SK-N-SH (cell line): ENCODE results near the gene NSF. TPM values are rescaled to one million over a fixed set of nuclear protein-coding genes. Genes with fewer than 3 reads are reported as not detected.
"Not testable (repeated sequence)": the region's sequence is repeated elsewhere in the genome, so short reads cannot be mapped to it uniquely, and the experiment has no call there.

Experiments
- CTCF ChIA-PET: fragments of 300-600, 350-600 bp; formaldehyde crosslinking; extraction: SDS; loops from one replicate; lab custom pipeline; 2021; lab: Yijun Ruan, JAX
- POLR2A ChIA-PET: fragments of 350-600 bp; sonication (Branson Sonifier 250); formaldehyde crosslinking; extraction: SDS; loops from one replicate; lab custom pipeline; 2020; ENCODE audit warnings: antibody characterized with exemption, inconsistent platforms; lab: Yijun Ruan, JAX
- DNase-seq: peaks from one replicate; pipeline ENCODE4 v3.0.0; 2012
- H2AFZ ChIP-seq: fragments of 200-600 bp; sonication (generic); 2 replicates; pipeline ENCODE4 v1.8.1; 2016; ENCODE audit warnings: antibody characterized with exemption, mild to moderate bottlenecking, low read depth
- H3F3A ChIP-seq: fragments of 200-600 bp; sonication (generic); replicated peaks from 2 replicates; pipeline ENCODE3; 2016; ENCODE audit warnings: antibody characterized with exemption, mild to moderate bottlenecking; ENCODE audit not compliant: insufficient read depth
- H3K27ac ChIP-seq, 2 experiments: fragments of 200-500 bp in 1 of 2; fragments of 200-600 bp in 1 of 2; sonication (Bioruptor generic) in 1 of 2; sonication (generic), shearing (Covaris generic) in 1 of 2; 2 replicates each; pipeline versions ENCODE4 v1.5.1 to v1.6.1; 2014 to 2016; ENCODE audit warnings: low read depth in 2 of 2, inconsistent platforms in 1 of 2, low read length in 1 of 2, mild to moderate bottlenecking in 1 of 2, mixed read lengths in 1 of 2
- H3K27me3 ChIP-seq: fragments of 200-600 bp; sonication (generic), shearing (Covaris generic); 2 replicates; pipeline ENCODE4 v1.6.1; 2016; ENCODE audit warnings: mixed run types; ENCODE audit not compliant: insufficient read depth
- H3K36me3 ChIP-seq, 2 experiments: fragments of 200-500 bp in 1 of 2; fragments of 200-600 bp in 1 of 2; sonication (Bioruptor generic) in 1 of 2; sonication (generic) in 1 of 2; replicated peaks in 1 of 2; 2 replicates each; pipeline versions ENCODE3 to v1.5.1; 2014 to 2016; ENCODE audit warnings: low read length in 1 of 2, mild to moderate bottlenecking in 1 of 2; ENCODE audit not compliant: insufficient read depth in 2 of 2, control insufficient read depth in 1 of 2
- H3K4me1 ChIP-seq, 2 experiments: fragments of 200-500 bp in 1 of 2; fragments of 200-600 bp in 1 of 2; sonication (Bioruptor generic) in 1 of 2; sonication (generic), shearing (Covaris generic) in 1 of 2; 2 replicates each; pipeline versions ENCODE4 v1.5.1 to v1.6.1; 2014 to 2016; ENCODE audit warnings: low read depth in 1 of 2, low read length in 1 of 2, mixed run types in 1 of 2; ENCODE audit not compliant: insufficient read depth in 2 of 2, control insufficient read depth in 1 of 2
- H3K4me2 ChIP-seq: fragments of 200-600 bp; sonication (generic), shearing (Covaris generic); 2 replicates; pipeline ENCODE4 v1.6.1; 2017; ENCODE audit warnings: mixed run types
- H3K4me3 ChIP-seq, 2 experiments: fragments of 200-500 bp in 1 of 2; fragments of 200-600 bp in 1 of 2; sonication (Bioruptor generic) in 1 of 2; sonication (generic), shearing (Covaris generic) in 1 of 2; 2 replicates each; pipeline versions ENCODE4 v1.5.1 to v1.8.1; 2014 to 2016; ENCODE audit warnings: low read depth in 2 of 2, inconsistent platforms in 1 of 2, low read length in 1 of 2, mild to moderate bottlenecking in 1 of 2, mixed read lengths in 1 of 2, moderate library complexity in 1 of 2
- H3K79me2 ChIP-seq: fragments of 200-600 bp; sonication (generic); 2 replicates; pipeline ENCODE4 v1.8.1; 2017; ENCODE audit warnings: mild to moderate bottlenecking; ENCODE audit not compliant: insufficient read depth
- H3K9ac ChIP-seq: fragments of 200-600 bp; sonication (generic); 2 replicates; pipeline ENCODE4 v1.6.1; 2017; ENCODE audit warnings: mixed run types
- H3K9me2 ChIP-seq: fragments of 200-600 bp; sonication (generic); 2 replicates; pipeline ENCODE4 v1.6.1; 2017; ENCODE audit warnings: mixed run types
- H3K9me3 ChIP-seq: fragments of 200-600 bp; sonication (generic); 2 replicates; pipeline ENCODE4 v1.6.1; 2017; ENCODE audit warnings: mixed run types, mild to moderate bottlenecking, moderate library complexity
- H4K20me1 ChIP-seq: fragments of 200-600 bp; sonication (generic); 2 replicates; pipeline ENCODE4 v1.6.1; 2017; ENCODE audit warnings: mild to moderate bottlenecking, mixed run types; ENCODE audit not compliant: insufficient read depth
- WGBS: methylation state at CpG from one replicate; pipeline ENCODE4 v1.1.6; 2017; ENCODE audit warnings: low lambda C conversion rate; 5-methylcytosine and 5-hydroxymethylcytosine counted together
- polyA plus RNA-seq, 3 experiments: library from polyadenylated mRNA; depleted of rRNA; stranded (reverse); fragments of >200 nt; gene quantifications; 2 replicates each; pipeline ENCODE4 v1.2.3, GENCODE V29; 2012

Gene NSF
- polyA plus RNA-seq, 1 of the 3 experiments (the other 2 are of a cell fraction), result 31.4 TPM

- H3K36me3 ChIP-seq, H4K20me1 ChIP-seq, H3F3A ChIP-seq, H3K9me2 ChIP-seq, H3K4me3 ChIP-seq, H3K9me3 ChIP-seq, H3K79me2 ChIP-seq, H3K27ac ChIP-seq, H3K9ac ChIP-seq, H3K4me1 ChIP-seq, H2AFZ ChIP-seq, DNase-seq, POLR2A ChIA-PET, CTCF ChIA-PET, H3K4me2 ChIP-seq, H3K27me3 ChIP-seq: not testable (repeated sequence)
- WGBS, result no CpG with 5 or more reads among the region's 3 CpGs
These were observed 10.3 kb downstream of the NSF start for GRCh38 chr17:46600767-46601166.

DNA sequence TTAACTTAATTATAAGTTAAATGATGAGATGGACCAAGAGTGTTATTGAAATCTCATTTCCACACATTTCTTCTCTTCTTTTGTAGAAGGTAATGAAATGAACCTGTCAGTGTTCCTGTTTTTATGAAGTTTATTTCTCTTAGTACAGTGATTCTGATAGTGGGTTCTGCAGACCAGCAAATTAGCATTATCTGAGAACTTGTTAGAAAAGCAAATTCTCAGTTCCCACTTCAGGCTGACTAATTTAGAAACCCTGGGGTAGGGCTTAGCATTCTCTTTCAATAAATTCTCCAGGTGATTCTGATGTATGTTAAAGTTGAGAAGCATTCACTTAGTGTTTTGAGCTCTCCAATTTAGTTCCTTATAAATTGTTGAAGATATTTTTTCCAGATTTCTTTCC is 12.7 kb downstream of the NSF start:
- H3K27ac ChIP-seq, H2AFZ ChIP-seq, H3K9me3 ChIP-seq, H3K36me3 ChIP-seq, H4K20me1 ChIP-seq, H3K79me2 ChIP-seq, DNase-seq, POLR2A ChIA-PET, H3K4me1 ChIP-seq, H3F3A ChIP-seq, H3K4me2 ChIP-seq, H3K9me2 ChIP-seq, CTCF ChIA-PET, H3K27me3 ChIP-seq, H3K9ac ChIP-seq, H3K4me3 ChIP-seq: not testable (repeated sequence)

DNA sequence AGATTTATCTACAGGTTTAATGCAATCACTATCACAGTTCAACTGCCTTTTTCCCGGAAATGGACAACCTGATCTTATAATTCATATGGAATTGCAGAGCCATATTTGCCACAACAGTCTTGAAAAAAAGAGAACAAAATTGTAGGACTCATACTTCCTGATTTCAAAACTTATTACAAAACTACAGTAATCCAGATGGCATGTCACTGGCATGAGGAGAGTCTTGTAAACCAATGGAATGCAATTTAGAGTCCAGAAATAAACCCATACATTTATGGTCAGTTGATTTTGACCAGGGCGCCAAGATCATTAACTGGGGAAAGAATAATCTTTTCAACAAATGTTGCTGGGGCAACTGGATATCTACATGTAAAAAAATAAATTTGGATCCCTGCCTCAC is 20.8 kb downstream of the NSF start:
- H3K4me2 ChIP-seq, CTCF ChIA-PET, H3K9ac ChIP-seq, H3K79me2 ChIP-seq, H3K9me2 ChIP-seq, H3K9me3 ChIP-seq, H3K27me3 ChIP-seq, H3F3A ChIP-seq, H3K4me1 ChIP-seq, POLR2A ChIA-PET, H3K27ac ChIP-seq, H2AFZ ChIP-seq, DNase-seq, H4K20me1 ChIP-seq, H3K36me3 ChIP-seq, H3K4me3 ChIP-seq: not testable (repeated sequence)
- 86% methylated on average over 1 of the region's 2 CpGs for WGBS

DNA sequence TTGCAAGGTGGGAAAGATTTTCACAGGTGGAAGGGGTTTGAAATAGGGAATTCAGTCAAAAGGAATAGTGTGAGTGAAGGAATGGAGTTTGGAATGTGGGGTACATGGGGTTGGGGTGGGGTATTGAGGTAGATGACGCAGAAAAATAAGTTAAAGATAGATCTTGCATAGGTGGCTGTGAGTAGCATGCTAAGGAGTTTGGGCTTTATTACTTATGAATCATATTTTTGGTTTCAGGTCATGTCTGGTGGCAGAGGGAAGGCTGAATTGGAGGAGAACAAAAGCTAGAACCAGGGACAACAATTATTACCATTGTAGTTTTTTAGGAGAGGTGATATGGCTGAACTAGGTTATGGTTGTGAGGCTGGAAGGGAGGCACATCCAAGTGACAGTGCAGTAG is 23.4 kb downstream of the NSF start:
- WGBS, result no CpG with 5 or more reads among the region's 1 CpG

GRCh38 chr17:46617121-46617520 is 26.7 kb downstream of the NSF start:
- H3K9me2 ChIP-seq, H3K27ac ChIP-seq, H3K9ac ChIP-seq, H3K27me3 ChIP-seq, H3F3A ChIP-seq, H3K79me2 ChIP-seq, H3K4me1 ChIP-seq, H3K36me3 ChIP-seq, H3K4me3 ChIP-seq, H2AFZ ChIP-seq, DNase-seq, H4K20me1 ChIP-seq, H3K9me3 ChIP-seq, POLR2A ChIA-PET, CTCF ChIA-PET, H3K4me2 ChIP-seq: not testable (repeated sequence)
- WGBS, result no CpG with 5 or more reads among the region's 3 CpGs

More for the DNA sequence above, 23.4 kb downstream of the NSF start:
- CTCF ChIA-PET, DNase-seq, H3K4me3 ChIP-seq, POLR2A ChIA-PET, H3K79me2 ChIP-seq, H3K9me3 ChIP-seq, H3K36me3 ChIP-seq, H3K9ac ChIP-seq, H3K27ac ChIP-seq, H3K4me2 ChIP-seq, H3F3A ChIP-seq, H3K27me3 ChIP-seq, H3K4me1 ChIP-seq, H3K9me2 ChIP-seq, H4K20me1 ChIP-seq, H2AFZ ChIP-seq: not testable (repeated sequence)

DNA sequence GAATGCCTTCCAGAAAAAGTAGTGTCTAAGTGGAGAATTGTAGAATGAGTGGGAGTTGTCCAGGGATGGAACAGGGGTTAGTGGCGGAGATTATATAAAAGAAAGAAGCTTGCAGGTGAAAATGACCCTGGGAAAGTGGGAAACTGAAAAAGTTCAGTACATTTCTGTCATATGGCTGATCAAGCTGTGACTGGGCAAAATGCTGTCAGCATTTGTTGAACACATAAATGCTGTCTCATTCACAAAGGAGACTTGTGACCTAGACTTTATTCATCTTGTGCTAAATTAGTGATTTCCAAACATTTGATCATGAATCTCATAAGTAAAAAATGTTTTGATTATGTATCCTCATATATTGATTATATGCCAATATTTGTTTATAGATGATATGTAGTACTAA is 28.5 kb downstream of the NSF start:
- CTCF ChIA-PET, result not testable (repeated sequence)

GRCh38 chr17:46623790-46624189 is 33.3 kb downstream of the NSF start:
- H3K79me2 ChIP-seq, H3K9ac ChIP-seq, H4K20me1 ChIP-seq, H3K27me3 ChIP-seq, H3K4me2 ChIP-seq, POLR2A ChIA-PET, H3K27ac ChIP-seq, H3K9me3 ChIP-seq, H3K4me3 ChIP-seq, H3F3A ChIP-seq, H3K9me2 ChIP-seq, H3K36me3 ChIP-seq, H3K4me1 ChIP-seq, DNase-seq, H2AFZ ChIP-seq, CTCF ChIA-PET: not testable (repeated sequence)
- no CpG with 5 or more reads among the region's 2 CpGs for WGBS

More for the DNA sequence above, 28.5 kb downstream of the NSF start:
- H2AFZ ChIP-seq, H3K4me1 ChIP-seq, H3K9ac ChIP-seq, H3K9me3 ChIP-seq, H4K20me1 ChIP-seq, H3K9me2 ChIP-seq, H3K27ac ChIP-seq, POLR2A ChIA-PET, H3K79me2 ChIP-seq, H3K36me3 ChIP-seq, DNase-seq, H3K27me3 ChIP-seq, H3K4me3 ChIP-seq, H3K4me2 ChIP-seq, H3F3A ChIP-seq: not testable (repeated sequence)
- WGBS, result no CpG with 5 or more reads among the region's 1 CpG
